Sigmoid colon (tissue), 4 donors: ENCODE data around the gene APOD.

Source experiments
- EP300 ChIP-seq, 4 donors: sonication (generic); formaldehyde crosslinking; IDR thresholded peaks; one replicate each; pipeline ENCODE4 v1.6.1; 2017; ENCODE audit warnings: antibody characterized with exemption in 4 of 4
- POLR2A ChIP-seq, 2 donors: fragments of 450-650 bp; IDR thresholded peaks; one replicate each; pipeline ENCODE4 v1.6.1; 2016; ENCODE audit warnings: antibody characterized with exemption in 2 of 2, mild to moderate bottlenecking in 2 of 2, moderate library complexity in 2 of 2
- POLR2AphosphoS5 ChIP-seq, 4 donors: sonication (generic); formaldehyde crosslinking; IDR thresholded peaks; one replicate each; pipeline ENCODE4 v1.6.1; 2017; ENCODE audit warnings: antibody characterized with exemption in 4 of 4
- TF ChIP-seq, protein P1 (sequence below), 4 experiments: fragments of 450-650 bp in 3 of 4; fragments of 200-600 bp in 1 of 4; IDR thresholded peaks; one replicate each; pipeline ENCODE4 v1.5.1; 2016 to 2019; ENCODE audit warnings: antibody characterized with exemption in 4 of 4, mild to moderate bottlenecking in 3 of 4, moderate library complexity in 2 of 4

DNA sequence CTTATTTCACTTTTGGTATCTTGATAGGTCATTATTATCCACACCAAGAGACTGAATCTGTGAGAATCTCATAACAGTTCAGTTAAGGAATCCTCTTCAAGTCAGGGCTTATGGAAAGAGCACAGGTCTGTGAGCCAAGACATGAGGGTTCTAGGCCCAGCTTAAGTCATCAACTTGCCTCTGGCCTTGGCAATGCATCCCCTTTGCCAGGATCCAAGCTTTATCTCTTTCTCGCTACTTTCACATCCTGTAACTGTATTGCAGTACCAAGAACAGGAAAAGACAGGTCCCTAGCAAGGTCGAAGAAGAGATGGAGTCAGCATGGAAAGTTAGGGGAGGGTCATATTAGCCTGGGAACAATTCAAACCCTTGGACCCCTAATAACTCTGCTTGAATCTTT is 13.5 kb upstream of the APOD start:
- TF ChIP-seq, protein P1, sequence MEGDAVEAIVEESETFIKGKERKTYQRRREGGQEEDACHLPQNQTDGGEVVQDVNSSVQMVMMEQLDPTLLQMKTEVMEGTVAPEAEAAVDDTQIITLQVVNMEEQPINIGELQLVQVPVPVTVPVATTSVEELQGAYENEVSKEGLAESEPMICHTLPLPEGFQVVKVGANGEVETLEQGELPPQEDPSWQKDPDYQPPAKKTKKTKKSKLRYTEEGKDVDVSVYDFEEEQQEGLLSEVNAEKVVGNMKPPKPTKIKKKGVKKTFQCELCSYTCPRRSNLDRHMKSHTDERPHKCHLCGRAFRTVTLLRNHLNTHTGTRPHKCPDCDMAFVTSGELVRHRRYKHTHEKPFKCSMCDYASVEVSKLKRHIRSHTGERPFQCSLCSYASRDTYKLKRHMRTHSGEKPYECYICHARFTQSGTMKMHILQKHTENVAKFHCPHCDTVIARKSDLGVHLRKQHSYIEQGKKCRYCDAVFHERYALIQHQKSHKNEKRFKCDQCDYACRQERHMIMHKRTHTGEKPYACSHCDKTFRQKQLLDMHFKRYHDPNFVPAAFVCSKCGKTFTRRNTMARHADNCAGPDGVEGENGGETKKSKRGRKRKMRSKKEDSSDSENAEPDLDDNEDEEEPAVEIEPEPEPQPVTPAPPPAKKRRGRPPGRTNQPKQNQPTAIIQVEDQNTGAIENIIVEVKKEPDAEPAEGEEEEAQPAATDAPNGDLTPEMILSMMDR (IDR thresholded peaks at IDR 0.05), result no peak
- TF ChIP-seq POLR2AphosphoS5 (IDR thresholded peaks at IDR 0.05), result no peak
- TF ChIP-seq POLR2A (IDR thresholded peaks at IDR 0.05), result no peak
- no peak for TF ChIP-seq EP300 (IDR thresholded peaks at IDR 0.05)
